DMS 273 (cell line): ENCODE data around the gene C11orf21.
A peak's percentile ranks its signal among the peaks of the same experiment; 100 is the strongest.

Experiments
- DNase-seq: peaks from one replicate; lab custom pipeline; 2025; ENCODE audit not compliant: unreplicated experiment; lab: John Stamatoyannopoulos, UW

The C11orf21 gene

DNA sequence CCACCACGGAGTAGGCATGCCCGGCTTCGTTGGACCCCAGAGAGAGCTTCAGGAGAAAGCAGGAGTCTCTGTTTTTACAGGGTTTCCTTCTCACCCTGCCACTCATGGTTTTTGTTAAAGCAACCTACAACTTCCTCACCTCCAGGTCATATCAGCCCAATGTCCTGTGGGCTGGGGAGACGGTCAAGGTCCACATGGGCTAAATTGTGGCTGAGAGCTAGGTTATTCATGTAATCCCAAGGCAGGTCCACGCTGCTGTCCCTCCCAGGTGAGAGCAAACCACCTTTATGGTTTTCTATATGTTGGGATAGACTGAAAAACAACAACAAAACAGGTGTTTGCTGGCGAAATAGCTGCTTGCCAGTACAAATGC, 19.6 kb upstream of the C11orf21 start:
- DNase-seq, result no peak

DNA sequence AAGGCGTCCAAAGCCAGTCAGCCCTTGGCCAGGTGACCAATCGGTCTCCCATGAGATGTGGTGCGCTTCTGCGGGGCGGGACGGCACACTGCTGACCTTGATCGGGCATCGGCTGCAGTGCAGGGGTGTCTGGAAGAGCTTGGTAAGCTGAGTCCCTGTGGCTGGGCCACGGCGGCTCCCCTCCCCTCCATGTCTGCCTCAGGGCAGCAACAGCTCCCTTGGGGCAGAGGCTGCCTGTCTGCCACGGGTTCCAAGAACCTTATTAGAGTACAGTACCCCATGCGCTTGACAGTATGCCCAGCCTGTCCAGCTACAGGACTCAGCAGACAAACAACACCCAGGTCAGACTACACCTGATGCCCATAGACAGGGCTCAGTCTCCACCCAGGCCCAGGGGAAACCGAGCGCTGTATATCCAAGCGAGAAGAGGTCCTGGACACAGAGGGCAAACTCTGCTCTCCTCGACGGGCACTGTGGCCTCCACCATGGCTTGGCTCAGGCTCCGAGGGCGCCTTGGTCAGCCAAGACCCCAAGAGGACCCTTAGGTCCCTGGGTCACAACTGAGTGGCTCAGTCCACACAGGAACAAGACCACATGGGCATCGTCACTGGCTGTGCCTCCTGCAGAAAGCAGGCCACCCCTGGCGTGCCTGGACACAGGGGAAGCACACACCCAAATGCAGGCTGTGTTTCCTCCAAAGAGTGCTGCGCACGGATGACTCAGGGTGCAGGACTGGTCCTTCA, 19.0 kb upstream of the C11orf21 start:
- DNase-seq, result no peak

- no peak for DNase-seq
Observed at GRCh38 chr11:2319791-2320472, 18.2 kb upstream of the C11orf21 start.

DNA sequence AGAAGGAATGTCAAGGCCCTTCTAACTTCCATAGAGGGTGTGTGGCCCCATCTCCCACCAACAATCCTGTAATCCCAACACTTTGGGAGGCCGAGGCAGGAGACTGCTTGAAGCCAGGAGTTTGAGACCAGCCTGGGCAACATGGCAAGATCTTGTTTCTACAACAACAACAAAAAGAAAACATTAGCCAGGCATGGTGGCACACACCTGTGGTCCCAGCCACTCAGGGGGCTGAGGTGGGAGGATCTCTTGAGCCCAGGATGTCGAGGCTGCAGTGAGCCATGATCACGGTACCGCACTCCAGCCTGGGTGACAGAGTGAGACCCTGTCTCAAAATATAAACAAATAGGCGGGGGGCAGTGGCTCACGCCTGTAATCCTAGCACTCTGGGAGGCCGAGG, 17.0 kb upstream of the C11orf21 start:
- DNase-seq, result no peak

GRCh38 chr11:2318123-2318522, 16.4 kb upstream of the C11orf21 start:
- DNase-seq, result no peak

DNA sequence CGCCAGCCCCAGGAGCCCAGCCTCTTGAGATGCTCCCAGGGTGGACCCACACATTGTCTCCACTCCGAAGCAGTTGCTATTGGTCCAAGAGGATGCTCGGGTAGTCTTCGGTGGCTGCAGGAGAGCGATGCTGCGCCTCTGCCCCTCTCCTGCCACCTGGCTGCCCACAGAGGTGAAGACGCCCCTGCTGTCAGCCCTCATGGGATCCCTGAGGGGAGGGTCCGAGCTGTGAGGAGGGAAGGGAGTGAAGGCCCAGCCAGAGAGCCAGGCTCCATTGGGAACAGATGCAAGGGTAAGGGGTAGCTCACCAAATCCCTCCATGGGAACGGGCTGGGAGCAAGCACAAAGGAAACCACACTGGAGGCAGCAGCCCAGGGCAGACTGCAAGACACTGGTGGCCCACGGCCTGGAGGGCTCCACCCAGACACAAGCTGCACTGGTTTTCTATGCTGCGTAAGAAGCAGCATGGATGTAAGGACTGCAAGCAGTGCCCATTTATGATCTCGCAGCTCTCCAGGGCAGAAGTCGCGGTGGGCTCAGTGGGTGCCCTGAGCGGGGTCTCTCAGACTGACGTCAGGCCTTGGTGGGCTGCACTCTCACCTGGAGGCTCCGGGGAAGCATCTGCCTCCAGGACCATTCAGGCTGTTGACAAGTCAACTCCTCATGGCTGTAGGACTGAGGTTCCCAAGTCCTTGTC, 15.8 kb upstream of the C11orf21 start:
- no peak for DNase-seq

DNA sequence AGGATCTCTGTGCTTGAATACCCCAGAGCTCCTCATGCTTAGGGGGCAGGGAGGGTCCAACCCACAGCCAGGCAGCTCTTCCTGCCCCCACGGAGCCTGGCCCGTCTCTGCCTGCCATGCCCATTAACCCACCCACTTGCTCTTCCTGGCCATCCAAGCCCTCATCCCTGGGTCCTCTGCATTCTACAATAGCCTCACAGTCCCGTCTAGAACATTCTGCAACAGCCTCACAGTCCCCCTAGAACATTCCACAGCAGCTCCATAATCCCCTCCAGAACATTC, 15.2 kb upstream of the C11orf21 start:
- no peak for DNase-seq

- DNase-seq, result no peak
Observed at GRCh38 chr11:2316169-2316962, 14.6 kb upstream of the C11orf21 start.

GRCh38 chr11:2315395-2316168, 13.9 kb upstream of the C11orf21 start:
- DNase-seq, result no peak

DNA sequence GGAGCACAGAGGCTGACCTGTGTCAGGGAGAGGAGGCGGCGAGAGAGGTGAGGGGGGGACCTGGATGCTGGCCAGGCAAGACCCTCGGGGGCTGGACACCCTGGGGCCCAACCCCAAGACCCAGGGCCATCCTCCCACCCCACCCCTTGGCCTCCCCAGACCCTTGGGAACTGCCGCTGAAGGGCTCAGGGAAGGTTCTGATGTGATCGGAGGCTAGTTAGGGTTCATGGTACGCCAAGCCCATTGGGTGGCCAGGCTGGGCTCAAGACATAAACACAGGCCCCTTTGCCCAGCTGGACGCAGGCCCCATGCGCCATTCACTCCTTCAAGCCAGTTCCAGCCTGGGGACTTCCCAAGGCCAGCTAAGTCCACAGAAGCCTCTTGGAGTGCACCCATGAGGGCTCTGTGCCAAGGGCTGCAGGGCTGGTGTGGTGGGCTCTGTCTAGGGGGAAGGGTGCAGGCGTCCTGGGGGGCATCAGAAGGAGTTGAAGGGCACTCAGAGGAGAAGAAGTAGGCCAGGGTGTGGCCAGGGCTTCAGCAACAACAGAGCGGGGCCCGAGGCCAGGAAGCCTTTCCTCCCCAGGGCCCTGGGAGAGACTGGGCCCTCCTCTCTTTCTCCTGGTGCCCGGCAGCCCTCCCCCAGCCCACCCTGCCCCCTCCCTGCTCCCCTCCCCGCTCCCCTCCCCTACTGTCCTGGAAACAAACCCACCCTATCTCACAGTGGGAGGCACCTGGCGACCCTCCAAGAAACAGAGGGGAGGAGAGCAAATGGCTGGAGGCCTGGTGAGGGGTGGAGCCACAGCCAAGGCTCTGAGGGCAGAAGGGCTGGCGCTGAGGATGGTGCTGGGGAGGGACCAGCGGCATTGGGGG, 13.0 kb upstream of the C11orf21 start:
- DNase-seq, result peak; percentile 86

DNA sequence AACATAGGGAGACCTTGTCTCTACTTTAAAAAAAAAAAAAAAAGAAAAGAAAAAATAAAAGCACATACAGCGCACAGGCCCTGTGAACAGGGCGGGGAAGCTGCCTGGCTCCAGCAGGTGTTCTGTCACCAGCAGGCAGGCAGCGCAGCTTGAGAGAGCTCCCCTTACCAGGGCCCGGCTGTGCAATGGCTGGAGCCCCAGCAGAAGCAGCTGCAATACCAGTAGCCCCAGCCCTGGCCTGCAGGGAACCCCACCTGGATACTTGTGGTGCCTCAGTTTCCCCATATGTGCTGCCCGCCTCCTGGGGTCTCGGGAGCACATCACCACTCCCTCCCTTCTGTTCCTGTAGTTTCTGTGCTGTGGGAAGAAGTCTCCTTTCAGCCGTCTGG, 12.4 kb upstream of the C11orf21 start:
- DNase-seq, result no peak

- no peak for DNase-seq
Observed at GRCh38 chr11:2313051-2313951, 11.6 kb upstream of the C11orf21 start.

GRCh38 chr11:2312232-2313042, 10.7 kb upstream of the C11orf21 start:
- no peak for DNase-seq

DNA sequence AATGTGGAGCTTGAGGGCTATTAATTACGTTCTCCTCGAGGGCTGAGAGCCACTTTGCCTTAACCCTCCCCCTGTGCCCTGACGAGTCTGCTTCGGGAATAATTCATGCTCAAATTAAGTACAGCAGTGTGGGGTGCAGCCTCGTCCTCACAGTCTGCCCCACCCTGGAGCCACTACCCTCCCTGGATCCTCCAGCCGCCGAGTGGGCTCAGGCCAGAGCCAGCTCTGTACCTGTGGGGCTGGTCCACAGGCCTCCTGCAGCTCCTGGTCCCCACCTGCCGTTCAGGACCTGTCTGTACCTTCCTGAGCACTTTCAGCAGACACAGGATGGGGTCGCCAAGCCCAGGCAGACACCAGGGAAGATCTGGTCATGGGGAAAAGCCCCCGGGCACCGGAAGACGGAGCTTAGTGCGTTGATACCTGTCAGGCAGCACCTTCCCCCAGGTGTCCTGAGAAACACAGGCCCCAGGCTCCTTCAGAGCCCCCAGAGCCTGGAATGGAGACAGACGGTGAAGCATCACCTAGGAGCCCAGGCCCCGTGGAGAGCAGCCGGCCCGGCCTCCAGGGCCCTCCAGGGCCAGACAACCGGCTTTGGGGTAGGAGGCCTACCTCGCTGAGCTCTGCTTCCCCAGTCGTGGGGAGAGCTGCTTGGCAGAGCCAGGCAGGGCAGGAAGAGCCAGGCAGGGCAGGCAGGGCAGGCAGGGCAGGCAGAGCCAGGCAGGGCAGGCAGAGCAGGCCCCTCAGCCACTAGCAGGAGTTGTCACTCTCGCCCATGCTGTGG, 9.8 kb upstream of the C11orf21 start:
- no peak for DNase-seq

- DNase-seq, result no peak
Observed at GRCh38 chr11:2310786-2311352, 9.2 kb upstream of the C11orf21 start.

DNA sequence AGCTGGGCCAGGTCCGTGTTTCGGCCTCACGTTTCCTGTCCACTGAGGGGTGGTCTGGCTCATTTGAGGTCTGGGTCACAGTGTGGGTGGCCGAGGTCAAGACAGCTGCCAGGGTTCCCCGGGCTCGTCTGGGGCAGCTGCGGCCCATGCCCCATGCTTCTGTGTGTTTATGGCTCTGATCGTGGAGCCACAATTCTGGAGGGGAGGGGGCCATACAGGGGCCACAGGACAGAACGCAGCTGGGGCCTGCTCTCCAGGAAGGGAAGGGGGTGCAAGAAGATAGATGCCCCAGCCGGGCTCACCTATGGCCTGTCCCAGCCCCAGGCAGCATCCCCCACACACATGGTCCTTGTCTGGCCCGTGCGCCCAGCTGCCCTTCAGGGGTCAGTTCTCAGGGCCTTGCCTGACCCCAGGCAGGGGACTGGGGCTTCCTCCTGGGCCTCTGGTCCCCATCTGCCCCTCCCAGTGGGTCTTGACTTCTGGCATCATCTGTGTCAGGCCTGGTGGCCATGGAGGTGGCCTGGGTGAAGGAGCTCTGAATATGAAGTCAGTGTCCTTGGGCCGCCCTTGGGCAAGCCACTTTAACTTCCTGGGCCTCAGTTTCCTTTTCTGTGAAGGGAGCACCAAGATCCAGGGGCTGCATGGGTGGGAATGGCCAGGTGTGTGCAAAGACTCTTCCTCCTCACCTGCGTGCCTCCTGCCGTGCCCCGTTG, 8.5 kb upstream of the C11orf21 start:
- DNase-seq, result no peak
